Measurements from ENCODE around the gene POLR3B. TPM values are rescaled to one million over a fixed set of nuclear protein-coding genes. Genes with fewer than 3 reads are reported as not detected.

The POLR3B gene
- polyA plus RNA-seq, 1 donor (not counting 4 experiments of a cell fraction or from before 2014, with no cell fraction given), result 13.9 TPM

DNA sequence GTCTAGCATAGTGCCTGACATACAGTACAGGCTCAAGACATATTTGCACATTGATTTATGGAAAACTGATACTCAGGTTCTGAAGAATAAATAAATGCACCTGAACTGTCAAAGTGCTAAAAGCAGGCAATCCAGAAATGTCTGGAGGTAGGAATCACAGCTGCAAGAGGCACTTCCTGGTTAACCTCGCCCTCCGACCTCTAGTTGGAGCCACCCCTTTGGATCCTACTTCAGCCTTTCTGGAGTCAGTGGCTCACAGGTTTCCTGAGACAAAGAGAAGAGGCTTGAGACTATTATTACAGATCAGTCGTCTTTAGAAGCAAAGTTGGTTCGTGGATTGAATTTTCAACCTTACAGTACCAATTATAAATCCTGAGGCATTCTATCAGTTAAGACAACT is 42.0 kb upstream of the POLR3B start:
- TF ChIP-seq, protein P1, sequence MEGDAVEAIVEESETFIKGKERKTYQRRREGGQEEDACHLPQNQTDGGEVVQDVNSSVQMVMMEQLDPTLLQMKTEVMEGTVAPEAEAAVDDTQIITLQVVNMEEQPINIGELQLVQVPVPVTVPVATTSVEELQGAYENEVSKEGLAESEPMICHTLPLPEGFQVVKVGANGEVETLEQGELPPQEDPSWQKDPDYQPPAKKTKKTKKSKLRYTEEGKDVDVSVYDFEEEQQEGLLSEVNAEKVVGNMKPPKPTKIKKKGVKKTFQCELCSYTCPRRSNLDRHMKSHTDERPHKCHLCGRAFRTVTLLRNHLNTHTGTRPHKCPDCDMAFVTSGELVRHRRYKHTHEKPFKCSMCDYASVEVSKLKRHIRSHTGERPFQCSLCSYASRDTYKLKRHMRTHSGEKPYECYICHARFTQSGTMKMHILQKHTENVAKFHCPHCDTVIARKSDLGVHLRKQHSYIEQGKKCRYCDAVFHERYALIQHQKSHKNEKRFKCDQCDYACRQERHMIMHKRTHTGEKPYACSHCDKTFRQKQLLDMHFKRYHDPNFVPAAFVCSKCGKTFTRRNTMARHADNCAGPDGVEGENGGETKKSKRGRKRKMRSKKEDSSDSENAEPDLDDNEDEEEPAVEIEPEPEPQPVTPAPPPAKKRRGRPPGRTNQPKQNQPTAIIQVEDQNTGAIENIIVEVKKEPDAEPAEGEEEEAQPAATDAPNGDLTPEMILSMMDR (optimal IDR thresholded peaks at IDR 0.05 in 1 of 3, IDR thresholded peaks at IDR 0.05 in 1 of 3, conservative IDR thresholded peaks at IDR 0.05 in 1 of 3; ENCODE audit: extremely low read depth in 1 of 3, insufficient read depth in 2 of 3, low read length in 3 of 3), result no peak
- no peak for TF ChIP-seq EZH2 (IDR thresholded peaks at IDR 0.05; ENCODE audit: low read length)
- H3K79me2 ChIP-seq (ENCODE audit: control insufficient read depth, insufficient read depth, low read length), result no peaks in the 10 kb centered on the region
- H3K4me2 ChIP-seq (ENCODE audit: control insufficient read depth, extremely low read depth, insufficient read depth, low read depth, low read length), result no peak overlapping the region
- peaks cover 8% of the 10 kb centered on the region for H3K4me1 ChIP-seq (ENCODE audit: control insufficient read depth, extremely low read depth, insufficient read depth, low read length)
- dilution Hi-C loops (cut with MboI; ENCODE audit: extremely low pct_ligation_motif_present, low sequenced_read_pairs), result no loop called here
- H3K9ac ChIP-seq (ENCODE audit: control insufficient read depth, extremely low read depth, insufficient read depth, low read length), result no peak overlapping the region
- peaks cover 0 to 5% of the 10 kb centered on the region in 2 experiments for H3K36me3 ChIP-seq (ENCODE audit: control insufficient read depth in 2 of 2, extremely low read depth in 1 of 2, insufficient read depth in 2 of 2, low read length in 2 of 2)
- H3K4me3 ChIP-seq (ENCODE audit: control insufficient read depth in 2 of 3, extremely low read depth in 1 of 3, insufficient read depth in 2 of 3, low read depth in 1 of 3, low read length in 3 of 3), result no peak overlapping the region
- H4K20me1 ChIP-seq (ENCODE audit: control insufficient read depth, extremely low read depth, insufficient read depth, low read length), result no peaks in the 10 kb centered on the region
- H3K27ac ChIP-seq (ENCODE audit: control insufficient read depth, insufficient read depth, low read length), result no peak overlapping the region
- no peaks in the 10 kb centered on the region for H3K9me1 ChIP-seq (ENCODE audit: control insufficient read depth, extremely low read depth, insufficient read depth, low read length)
- H3K27me3 ChIP-seq (ENCODE audit: control insufficient read depth, extremely low read depth, insufficient read depth, low read length), result no peaks in the 10 kb centered on the region
- DNase-seq (ENCODE audit: low read depth, low spot score), result no peak
- FAIRE-seq, result no peak
- no peak overlapping the region for H2AFZ ChIP-seq (ENCODE audit: control insufficient read depth, low read length)
- H3K9me3 ChIP-seq (ENCODE audit: control insufficient read depth, low read depth, low read length), result no peaks in the 10 kb centered on the region

DNA sequence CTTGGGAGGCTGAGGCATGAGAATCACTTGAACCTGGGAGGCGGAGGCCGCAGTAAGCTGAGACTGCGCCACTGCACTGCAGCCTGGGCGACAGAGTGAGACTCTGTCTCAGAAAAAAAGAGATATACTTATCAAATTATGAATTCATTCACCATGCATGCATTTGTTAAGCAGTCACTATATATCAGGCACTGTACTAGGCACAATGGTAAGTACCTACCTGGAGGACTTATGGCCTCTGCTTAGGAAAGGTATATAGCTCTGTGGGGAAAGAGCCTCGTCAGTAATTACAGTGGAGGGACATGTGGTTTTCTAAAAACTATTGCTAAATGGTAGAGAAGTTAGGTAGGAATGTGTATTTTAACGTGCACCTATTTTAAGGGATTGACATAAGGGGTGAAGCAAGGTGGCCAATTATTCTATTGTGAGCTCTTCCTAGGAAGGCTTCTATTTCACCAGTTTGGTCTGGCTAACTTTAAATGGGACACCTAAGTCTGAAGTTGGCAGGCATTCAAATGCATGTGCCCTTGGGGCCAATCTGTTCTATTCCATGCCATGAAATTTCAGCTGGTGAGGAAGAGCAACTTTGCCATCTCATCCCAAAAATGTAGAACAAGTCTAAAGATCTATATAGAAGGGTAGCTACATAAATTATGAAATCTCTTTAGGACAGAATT is 40.0 kb upstream of the POLR3B start:
- Histone ChIP-seq H3K9me1 (ENCODE audit: control insufficient read depth, extremely low read depth, insufficient read depth, low read length) (no peaks in the 10 kb centered on the region), H3K36me3 (ENCODE audit: control insufficient read depth in 2 of 2, extremely low read depth in 1 of 2, insufficient read depth in 2 of 2, low read length in 2 of 2) (peaks cover 0 to 12% of the 10 kb centered on the region in 2 experiments), H3K4me2 (ENCODE audit: control insufficient read depth, extremely low read depth, insufficient read depth, low read depth, low read length) (no peak overlapping the region), H3K27ac (ENCODE audit: control insufficient read depth, insufficient read depth, low read length) (no peak overlapping the region), H3K27me3 (ENCODE audit: control insufficient read depth, extremely low read depth, insufficient read depth, low read length) (no peaks in the 10 kb centered on the region), H3K9ac (ENCODE audit: control insufficient read depth, extremely low read depth, insufficient read depth, low read length) (no peak overlapping the region), H4K20me1 (ENCODE audit: control insufficient read depth, extremely low read depth, insufficient read depth, low read length) (no peaks in the 10 kb centered on the region), H3K9me3 (ENCODE audit: control insufficient read depth, low read depth, low read length) (no peaks in the 10 kb centered on the region), H3K4me1 (ENCODE audit: control insufficient read depth, extremely low read depth, insufficient read depth, low read length) (peaks cover 7% of the 10 kb centered on the region), H3K4me3 (ENCODE audit: control insufficient read depth in 2 of 3, extremely low read depth in 1 of 3, insufficient read depth in 2 of 3, low read depth in 1 of 3, low read length in 3 of 3) (no peak overlapping the region), H2AFZ (ENCODE audit: control insufficient read depth, low read length) (no peak overlapping the region), H3K79me2 (ENCODE audit: control insufficient read depth, insufficient read depth, low read length) (no peaks in the 10 kb centered on the region)
- peak; percentile 70 for FAIRE-seq
- no peak for TF ChIP-seq EZH2 (IDR thresholded peaks at IDR 0.05; ENCODE audit: low read length)
- TF ChIP-seq, protein P1 (optimal IDR thresholded peaks at IDR 0.05 in 1 of 3, IDR thresholded peaks at IDR 0.05 in 1 of 3, conservative IDR thresholded peaks at IDR 0.05 in 1 of 3; ENCODE audit: extremely low read depth in 1 of 3, insufficient read depth in 2 of 3, low read length in 3 of 3), result no peak
- dilution Hi-C loops (cut with MboI; ENCODE audit: extremely low pct_ligation_motif_present, low sequenced_read_pairs), result no loop called here
- DNase-seq (ENCODE audit: low read depth, low spot score), result no peak

Data from keratinocyte (primary cell).